ENCODE data around the gene EPHB1.

- TF ChIP-seq CTCF (conservative IDR thresholded peaks at IDR 0.05) (no peak), ZFX (IDR thresholded peaks at IDR 0.05) (no peak)
Observed at GRCh38 chr3:135218304-135218703, 423.2 kb downstream of the EPHB1 start.

All from C4-2B (cell line).